ENCODE data around the gene LIMS2.
A peak's percentile ranks its signal among the peaks of the same experiment; 100 is the strongest.

LIMS2 gene

GRCh38 chr2:127701193-127701650, 25.9 kb upstream of the LIMS2 start, which contains the start of gene SFT2D3:
TSS of gene SFT2D3 (plus strand) at chr2:127701497. CDS start at chr2:127701529, 32 bp downstream.
- DNase-seq (ENCODE audit: low read depth in 2 of 2): peak; percentile 86 to 87

- peak in 1 of 2 donors; percentile 16 for DNase-seq (ENCODE audit: low read depth in 2 of 2)
Observed at GRCh38 chr2:127700527-127701192, 25.3 kb upstream of the LIMS2 start.

GRCh38 chr2:127698553-127699355, 23.4 kb upstream of the LIMS2 start:
- DNase-seq (ENCODE audit: low read depth in 2 of 2): no peak

GRCh38 chr2:127697482-127698180, 22.3 kb upstream of the LIMS2 start:
- DNase-seq (ENCODE audit: low read depth in 2 of 2): no peak

DNA sequence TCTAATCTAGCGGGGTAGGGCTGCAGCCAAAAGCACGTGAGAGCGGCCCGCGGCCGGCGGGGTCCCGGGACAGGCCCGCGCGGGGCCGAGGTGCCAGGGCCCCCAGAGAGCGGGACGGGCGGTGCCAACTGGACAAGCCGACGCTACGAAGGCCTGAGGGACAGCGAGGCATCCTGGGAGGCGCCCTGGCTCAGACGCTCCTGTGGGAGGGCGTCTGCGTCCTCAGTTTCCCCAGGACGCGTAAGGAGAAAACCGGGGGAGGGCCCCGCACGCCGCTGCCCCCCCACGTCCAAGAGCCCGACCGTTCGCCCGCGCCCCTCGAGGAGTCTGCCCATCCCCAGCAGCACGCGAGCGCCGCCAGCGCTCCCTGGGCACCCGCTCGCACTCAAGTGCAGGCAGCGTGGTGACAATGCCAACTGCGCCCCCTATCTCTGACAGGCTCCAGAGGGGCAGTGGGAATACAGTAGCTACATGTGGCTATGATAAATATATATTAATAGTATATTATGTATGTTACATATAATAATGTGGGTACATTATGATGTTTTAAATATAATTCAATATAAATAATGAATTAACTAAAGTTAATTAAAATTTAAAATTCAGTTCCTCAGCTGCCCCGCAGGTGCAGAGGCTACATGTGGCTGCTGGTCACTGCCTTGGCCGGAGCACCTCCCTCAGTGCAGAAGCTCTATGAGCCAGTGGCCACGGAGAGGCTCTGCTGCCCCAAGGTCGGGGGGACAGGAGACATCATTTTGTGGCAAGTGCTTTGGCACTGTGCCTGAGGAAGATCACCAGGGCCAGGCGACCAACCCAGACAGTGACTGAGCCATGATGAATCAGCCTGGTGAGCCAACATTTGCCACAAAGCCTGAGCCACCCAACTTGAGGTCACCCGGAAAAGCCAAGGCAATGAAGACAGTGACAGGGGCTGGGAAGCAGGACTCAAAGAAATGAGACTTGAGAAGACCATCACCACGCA, 20.5 kb upstream of the LIMS2 start:
- peak in 1 of 2 donors; percentile 25 for DNase-seq (ENCODE audit: low read depth in 2 of 2)

DNA sequence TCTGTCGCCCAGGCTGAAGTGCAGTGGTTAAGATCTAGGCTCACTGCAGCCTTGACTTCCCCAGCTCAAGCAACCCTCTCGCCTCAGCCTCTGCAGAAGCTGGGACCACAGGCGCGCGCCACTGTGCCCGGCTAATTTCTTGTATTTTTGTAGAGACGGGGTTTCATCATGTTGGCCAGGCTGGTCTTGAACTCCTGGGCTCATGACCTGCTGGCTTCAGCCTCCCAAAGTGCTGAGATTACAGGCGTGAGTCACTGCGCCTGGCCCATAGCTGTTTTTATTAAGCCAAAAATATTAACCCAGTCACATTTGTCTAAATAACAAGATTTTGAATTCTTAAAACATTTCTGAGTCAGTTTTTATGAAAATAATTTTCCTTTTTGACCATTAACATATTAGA, 19.7 kb upstream of the LIMS2 start:
- no peak for DNase-seq (ENCODE audit: low read depth in 2 of 2)

- DNase-seq (ENCODE audit: low read depth in 2 of 2): no peak
Observed at GRCh38 chr2:127690696-127691095, 15.4 kb upstream of the LIMS2 start.

DNA sequence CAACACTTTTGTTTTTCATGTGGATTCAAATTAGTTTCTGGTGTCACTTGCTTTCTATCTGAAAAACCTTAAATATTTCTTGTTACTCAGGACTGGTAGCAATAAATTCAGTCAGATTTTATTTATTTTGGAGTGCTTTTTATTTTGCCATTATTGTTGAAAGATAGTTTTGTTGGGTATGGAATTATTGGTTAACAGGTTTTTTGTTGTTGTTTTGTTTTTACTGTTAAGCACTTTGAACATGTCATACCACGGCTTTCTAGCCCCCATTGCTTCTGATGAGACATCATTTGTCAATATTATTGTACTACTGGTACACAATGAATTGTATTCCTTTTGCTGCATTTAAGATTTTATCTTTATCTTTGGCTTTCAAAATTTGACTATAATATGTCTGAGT, 13.1 kb upstream of the LIMS2 start:
- DNase-seq (ENCODE audit: low read depth in 2 of 2): no peak

- DNase-seq (ENCODE audit: low read depth in 2 of 2): no peak
Observed at GRCh38 chr2:127685410-127686080, 10.2 kb upstream of the LIMS2 start.

DNA sequence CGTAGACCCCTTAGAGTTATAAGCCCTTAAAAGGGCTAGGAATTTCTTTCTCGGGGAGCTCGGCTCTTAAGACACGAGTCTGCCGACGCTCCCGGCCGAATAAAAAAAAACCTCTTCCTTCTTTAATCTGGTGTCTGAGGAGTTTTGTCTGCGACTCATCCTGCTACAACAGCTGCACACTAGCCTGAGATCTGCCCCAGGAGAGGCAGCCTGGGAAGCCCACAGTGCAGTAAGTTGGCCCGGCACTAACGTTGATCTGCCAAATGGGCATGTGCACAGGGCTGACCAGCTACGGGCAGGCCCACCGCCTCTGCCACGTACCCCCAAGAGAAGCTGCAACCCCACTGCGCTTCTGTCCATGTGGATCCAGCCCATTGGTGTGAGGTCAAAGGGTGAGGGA, 8.4 kb upstream of the LIMS2 start:
- DNase-seq (ENCODE audit: low read depth in 2 of 2): no peak

GRCh38 chr2:127683056-127683455, 7.7 kb upstream of the LIMS2 start:
- DNase-seq (ENCODE audit: low read depth in 2 of 2): no peak

DNA sequence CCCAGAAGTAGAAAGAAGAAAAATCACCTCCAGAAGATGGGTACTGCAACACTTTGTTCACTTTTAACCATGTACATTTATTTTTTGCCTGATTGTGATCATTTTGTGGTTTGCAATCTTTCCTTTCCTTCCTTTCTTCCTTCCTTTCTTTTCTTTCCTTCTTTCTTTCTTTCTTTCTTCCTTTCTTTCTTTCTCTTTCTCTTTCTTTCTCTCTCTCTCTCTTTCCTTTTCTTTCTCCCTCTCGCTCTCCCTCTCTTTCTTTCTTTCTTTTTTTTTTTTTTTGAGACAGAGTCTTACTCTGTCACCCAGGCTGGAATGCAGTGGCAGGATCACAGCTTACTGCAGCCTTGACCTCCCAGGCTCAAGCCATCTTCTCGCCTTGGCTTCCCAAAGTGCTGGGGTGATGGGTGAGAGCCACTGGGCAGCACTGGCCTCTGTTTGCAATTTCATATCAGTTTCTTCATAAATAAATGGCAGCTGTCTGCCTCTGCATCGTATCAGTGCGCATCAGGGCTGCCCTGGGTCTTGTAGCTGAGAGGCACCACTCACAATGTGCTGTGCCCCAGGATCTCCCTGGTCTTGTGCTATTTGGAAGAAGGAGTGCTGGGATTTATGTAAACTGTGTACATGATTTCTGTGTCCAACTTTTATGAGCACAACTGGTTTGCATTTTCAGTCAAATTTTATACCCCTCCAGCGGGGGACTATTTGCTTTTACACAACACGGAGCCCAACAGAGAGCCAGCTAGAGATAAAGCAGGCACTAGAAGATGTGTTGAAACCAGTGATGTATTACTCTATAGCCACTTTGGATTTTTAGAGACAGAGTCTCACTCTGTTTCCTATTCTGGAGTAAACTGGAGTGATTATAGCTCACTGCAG, 6.9 kb upstream of the LIMS2 start:
- DNase-seq (ENCODE audit: low read depth in 2 of 2): no peak

GRCh38 chr2:127681288-127681804, 6.0 kb upstream of the LIMS2 start:
- no peak for DNase-seq (ENCODE audit: low read depth in 2 of 2)

GRCh38 chr2:127680706-127681287, 5.5 kb upstream of the LIMS2 start:
- DNase-seq (ENCODE audit: low read depth in 2 of 2): no peak

DNA sequence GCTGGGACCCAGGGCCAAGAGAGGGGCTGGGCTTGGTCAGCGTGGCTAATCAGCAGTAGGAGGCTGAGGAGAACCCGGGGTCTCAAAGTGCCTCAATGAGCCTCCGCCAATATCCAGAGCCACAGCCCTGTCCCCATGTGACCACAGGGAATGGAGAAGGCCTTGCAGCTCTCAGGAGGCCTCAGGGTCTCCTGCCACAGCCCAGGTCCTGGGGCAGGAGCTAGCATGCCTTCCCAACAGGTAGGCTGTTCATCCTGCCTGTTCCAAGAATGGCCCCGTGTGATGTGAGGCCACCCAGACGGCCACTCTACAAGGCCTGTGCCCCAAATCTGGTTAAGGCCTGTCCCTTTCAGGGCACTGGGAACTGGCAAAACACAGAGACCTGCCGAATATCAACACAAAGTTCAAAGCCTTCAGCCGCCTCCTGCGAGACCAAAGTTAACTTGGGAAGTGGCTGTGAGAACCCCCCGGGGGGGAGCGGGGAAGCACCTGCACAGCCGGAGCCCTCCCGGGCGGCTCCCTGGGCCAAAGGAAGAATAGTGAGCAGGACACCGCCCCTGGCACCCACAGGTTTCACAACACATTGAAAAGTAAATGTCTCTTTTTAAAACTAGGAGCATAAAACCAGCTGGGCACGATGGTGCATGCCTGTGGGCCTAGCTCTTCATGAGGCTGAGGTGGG, 4.5 kb upstream of the LIMS2 start:
- no peak for DNase-seq (ENCODE audit: low read depth in 2 of 2)

GRCh38 chr2:127678991-127679390, 3.7 kb upstream of the LIMS2 start:
- DNase-seq (ENCODE audit: low read depth in 2 of 2): no peak

GRCh38 chr2:127678531-127678930, 3.2 kb upstream of the LIMS2 start:
- DNase-seq (ENCODE audit: low read depth in 2 of 2): no peak

DNA sequence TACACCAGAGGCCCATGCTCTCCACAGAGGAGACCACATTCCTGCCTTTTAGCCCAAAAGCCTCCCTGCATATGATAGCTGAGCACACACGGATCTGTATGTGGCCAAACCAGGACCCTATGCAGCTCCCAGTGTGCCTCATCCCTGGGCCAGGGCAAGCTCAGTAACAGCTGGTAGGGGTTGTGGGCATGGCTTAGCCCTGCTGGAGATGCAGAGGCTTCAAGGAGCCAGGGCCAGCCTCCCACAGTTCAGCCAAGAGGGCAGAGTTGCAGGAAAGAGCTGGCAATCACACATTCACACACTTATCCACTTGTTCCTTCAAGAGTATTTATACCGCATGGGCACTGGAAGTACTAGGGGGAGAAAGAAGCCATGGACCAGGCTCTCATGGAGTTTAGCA, 1.6 kb upstream of the LIMS2 start:
- DNase-seq (ENCODE audit: low read depth in 2 of 2): no peak
